Activated CD8-positive, alpha-beta T cell treated with anti-CD3 and anti-CD28 coated beads for 36 hours (primary cell): ENCODE measurements around the gene ABHD2. TPM values are rescaled to one million over a fixed set of nuclear protein-coding genes. Genes with fewer than 3 reads are reported as not detected.
A peak's percentile ranks its signal among the peaks of the same experiment; 100 is the strongest.

ENCODE experiments used
- ATAC-seq: fragments of 200-7000 bp; cut with Tn5 transposase; one replicate; pipeline ENCODE4 v1.10.0; 2021; ENCODE audit warnings: mild to moderate bottlenecking, moderate library complexity
- CTCF ChIA-PET: fragments of 350-600 bp; sonication (Branson Sonifier 250); formaldehyde crosslinking; loops from one replicate; lab custom pipeline; 2021; ENCODE audit warnings: antibody characterized with exemption; lab: Charles Lee
- POLR2A ChIA-PET: fragments of 350-600 bp; sonication (Branson Sonifier 250); formaldehyde crosslinking; loops from one replicate; lab custom pipeline; 2021; ENCODE audit warnings: antibody characterized with exemption; lab: Charles Lee
- DNase-seq: peaks from one replicate; pipeline ENCODE4 v3.0.0-alpha.2; 2020
- H3K27ac Mint-ChIP-seq: one replicate; pipeline ENCODE4 v1.8.0; 2021; ENCODE audit warnings: mild to moderate bottlenecking, mixed read lengths
- H3K27me3 Mint-ChIP-seq: one replicate; pipeline ENCODE4 v1.8.0; 2021; ENCODE audit warnings: mixed read lengths
- H3K36me3 Mint-ChIP-seq: one replicate; pipeline ENCODE4 v1.8.0; 2021; ENCODE audit warnings: low read depth, mixed read lengths
- H3K4me1 Mint-ChIP-seq: one replicate; pipeline ENCODE4 v1.8.0; 2021; ENCODE audit warnings: low read depth, mixed read lengths
- H3K4me3 Mint-ChIP-seq: one replicate; pipeline ENCODE4 v1.8.0; 2021; ENCODE audit warnings: mild to moderate bottlenecking, moderate library complexity, mixed read lengths
- H3K9me3 Mint-ChIP-seq: one replicate; pipeline ENCODE4 v1.8.0; 2021; ENCODE audit warnings: mixed read lengths
- intact Hi-C: fragments of 100-400 bp; cut with micrococcal nuclease; formaldehyde crosslinking; loops from one replicate; pipeline ENCODE4 v1.10.0; 2022
- total RNA-seq, 2 experiments: library from RNA; stranded (reverse); gene quantifications; one replicate each; pipeline ENCODE4 v1.2.3, GENCODE V29; 2021
- TF ChIP-seq, protein P1 (sequence below): fragments of 200-600 bp; IDR thresholded peaks from one replicate; pipeline ENCODE4 v1.8.0; 2022; ENCODE audit warnings: antibody characterized with exemption, mild to moderate bottlenecking

Gene ABHD2
- total RNA-seq, 2 experiments from 2014 or later, result 36.8 to 38.9 TPM

GRCh38 chr15:89128320-89129122 lies 40.3 kb downstream of the ABHD2 start:
- no peak overlapping the region for H3K4me3 Mint-ChIP-seq
- H3K36me3 Mint-ChIP-seq, result peaks cover 16% of the 10 kb centered on the region
- CTCF ChIA-PET, result interaction anchor here (0.8 to 8.7 kb wide), 20 partner anchors 12 to 224 kb away, joined by 3 to 102 read pairs (median 8); partner anchors contain the start of gene ABHD2
- intact Hi-C loops, result loop anchor here (2.0 to 5.0 kb wide), 2 partner anchors 36 to 72 kb away; no protein-coding TSS in a partner anchor
- DNase-seq (no peak), ATAC-seq (no peak)
- no peaks in the 10 kb centered on the region for H3K27me3 Mint-ChIP-seq
- H3K9me3 Mint-ChIP-seq, result no peaks in the 10 kb centered on the region
- H3K27ac Mint-ChIP-seq, result no peak overlapping the region
- TF ChIP-seq, protein P1, sequence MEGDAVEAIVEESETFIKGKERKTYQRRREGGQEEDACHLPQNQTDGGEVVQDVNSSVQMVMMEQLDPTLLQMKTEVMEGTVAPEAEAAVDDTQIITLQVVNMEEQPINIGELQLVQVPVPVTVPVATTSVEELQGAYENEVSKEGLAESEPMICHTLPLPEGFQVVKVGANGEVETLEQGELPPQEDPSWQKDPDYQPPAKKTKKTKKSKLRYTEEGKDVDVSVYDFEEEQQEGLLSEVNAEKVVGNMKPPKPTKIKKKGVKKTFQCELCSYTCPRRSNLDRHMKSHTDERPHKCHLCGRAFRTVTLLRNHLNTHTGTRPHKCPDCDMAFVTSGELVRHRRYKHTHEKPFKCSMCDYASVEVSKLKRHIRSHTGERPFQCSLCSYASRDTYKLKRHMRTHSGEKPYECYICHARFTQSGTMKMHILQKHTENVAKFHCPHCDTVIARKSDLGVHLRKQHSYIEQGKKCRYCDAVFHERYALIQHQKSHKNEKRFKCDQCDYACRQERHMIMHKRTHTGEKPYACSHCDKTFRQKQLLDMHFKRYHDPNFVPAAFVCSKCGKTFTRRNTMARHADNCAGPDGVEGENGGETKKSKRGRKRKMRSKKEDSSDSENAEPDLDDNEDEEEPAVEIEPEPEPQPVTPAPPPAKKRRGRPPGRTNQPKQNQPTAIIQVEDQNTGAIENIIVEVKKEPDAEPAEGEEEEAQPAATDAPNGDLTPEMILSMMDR, result no peak
- POLR2A ChIA-PET, result interaction anchor here (1.3 kb wide), 1 partner anchor 50 kb away, joined by 3 read pairs; no protein-coding TSS in a partner anchor
- H3K4me1 Mint-ChIP-seq, result peaks cover 21% of the 10 kb centered on the region

- Mint-ChIP-seq H3K27ac (no peak overlapping the region), H3K36me3 (peaks cover 14% of the 10 kb centered on the region), H3K4me1 (peaks cover 22% of the 10 kb centered on the region), H3K4me3 (no peak overlapping the region), H3K9me3 (no peaks in the 10 kb centered on the region), H3K27me3 (no peaks in the 10 kb centered on the region)
- intact Hi-C loops, result loop anchor here (2.0 to 5.0 kb wide), 2 partner anchors 37 to 72 kb away; no protein-coding TSS in a partner anchor
- ChIA-PET CTCF (interaction anchor here (0.8 to 8.7 kb wide), 28 partner anchors 11 to 224 kb away, joined by 3 to 102 read pairs (median 6); partner anchors contain the start of gene ABHD2), POLR2A (interaction anchor here (1.3 kb wide), 1 partner anchor 49 kb away, joined by 3 read pairs; no protein-coding TSS in a partner anchor)
- peak; percentile 78 for DNase-seq
- TF ChIP-seq, protein P1, result peak; percentile 86
- peak; percentile 76 for ATAC-seq
Observed at GRCh38 chr15:89129123-89129815, 41.0 kb downstream of the ABHD2 start.

- peaks cover 22% of the 10 kb centered on the region for H3K4me1 Mint-ChIP-seq
- no peaks in the 10 kb centered on the region for H3K27me3 Mint-ChIP-seq
- no peaks in the 10 kb centered on the region for H3K9me3 Mint-ChIP-seq
- POLR2A ChIA-PET, result interaction anchor here (1.3 kb wide), 1 partner anchor 48 kb away, joined by 3 read pairs; no protein-coding TSS in a partner anchor
- no peak overlapping the region for H3K27ac Mint-ChIP-seq
- no peak overlapping the region for H3K4me3 Mint-ChIP-seq
- DNase-seq (no peak), ATAC-seq (no peak)
- intact Hi-C loops, result loop anchor here (2.0 to 5.0 kb wide), 2 partner anchors 37 to 73 kb away; no protein-coding TSS in a partner anchor
- CTCF ChIA-PET, result interaction anchor here (0.5 to 8.7 kb wide), 23 partner anchors 11 to 926 kb away, joined by 3 to 102 read pairs (median 8); partner anchors contain the start of gene ABHD2
- TF ChIP-seq, protein P1, result peak; percentile 26
- H3K36me3 Mint-ChIP-seq, result peaks cover 14% of the 10 kb centered on the region
Observed at GRCh38 chr15:89129816-89130134, 41.5 kb downstream of the ABHD2 start.

GRCh38 chr15:89130201-89130600 lies 41.9 kb downstream of the ABHD2 start:
- Mint-ChIP-seq H3K4me3 (no peak overlapping the region), H3K36me3 (peaks cover 14% of the 10 kb centered on the region), H3K27ac (no peak overlapping the region), H3K27me3 (no peaks in the 10 kb centered on the region), H3K4me1 (peaks cover 22% of the 10 kb centered on the region), H3K9me3 (no peaks in the 10 kb centered on the region)
- DNase-seq (peak; percentile 27), ATAC-seq (peak; percentile 56)
- TF ChIP-seq, protein P1, result no peak
- POLR2A ChIA-PET, result no interaction called here
- CTCF ChIA-PET, result interaction anchor here (0.5 to 8.7 kb wide), 22 partner anchors 10 to 926 kb away, joined by 3 to 102 read pairs (median 8); partner anchors contain the start of gene ABHD2
- intact Hi-C loops, result no loop called here
